A549 (cell line): ENCODE measurements around the gene PANK2. TPM values are rescaled to one million over a fixed set of nuclear protein-coding genes. Genes with fewer than 3 reads are reported as not detected.
"Not testable (repeated sequence)": the region's sequence is repeated elsewhere in the genome, so short reads cannot be mapped to it uniquely, and the experiment has no call there.

ENCODE experiments used
- ATAC-seq, 2 experiments: fragments of 200-7000 bp in 1 of 2; fragments of >200 bp in 1 of 2; cut with Nextera tagmentation in 1 of 2; cut with Tn5 transposase in 1 of 2; 3 replicates each; pipeline versions ENCODE4 v1.8.0 to v1.9.1; 2018 to 2020; ENCODE audit warnings: mild to moderate bottlenecking in 1 of 2, moderate library complexity in 1 of 2
- CTCF ChIA-PET: fragments of 300-600 bp; sonication (Branson Sonifier 250); formaldehyde crosslinking; extraction: SDS; loops from one replicate; lab custom pipeline; 2021; ENCODE audit warnings: antibody characterized with exemption, inconsistent platforms; lab: Yijun Ruan, JAX
- POLR2A ChIA-PET: fragments of 350-600 bp; formaldehyde crosslinking; extraction: SDS; loops from one replicate; lab custom pipeline; 2021; ENCODE audit warnings: antibody characterized with exemption, inconsistent platforms; lab: Yijun Ruan, JAX
- DNase-seq, 2 experiments: peaks; one replicate each; pipeline versions ENCODE4 v3.0.0 to v3.0.0-alpha.2; 2011 to 2016; ENCODE audit warnings: low read depth in 1 of 2, low spot score in 1 of 2
- FAIRE-seq: peaks from 2 replicates; lab custom pipeline; 2011; peaks lifted over from hg19 to GRCh38; lab: Jason Lieb, UNC
- H3K27ac ChIP-seq, 2 experiments: fragments of >200 bp; sonication (Bioruptor Twin); formaldehyde crosslinking; 3 replicates each; pipeline ENCODE4 v1.5.1; 2016 to 2017
- H3K4me1 ChIP-seq: fragments of >200 bp; sonication (Bioruptor Twin); formaldehyde crosslinking; 3 replicates; pipeline ENCODE4 v1.6.1; 2016
- H3K4me2 ChIP-seq: fragments of >200 bp; sonication (Bioruptor Twin); formaldehyde crosslinking; 3 replicates; pipeline ENCODE4 v1.6.1; 2016
- H3K4me3 ChIP-seq: fragments of >200 bp; sonication (Bioruptor Twin); formaldehyde crosslinking; 3 replicates; pipeline ENCODE4 v1.5.1; 2016
- H3K9me3 ChIP-seq: fragments of >200 bp; sonication (Bioruptor Twin); formaldehyde crosslinking; 3 replicates; pipeline ENCODE4 v1.6.1; 2016
- CBX8 ChIP-seq: fragments of 200-600 bp; sonication (generic); IDR thresholded peaks from 2 replicates; pipeline ENCODE4 v1.6.1; 2016
- CEBPB ChIP-seq, 2 experiments: fragments of >200 bp in 1 of 2; sonication (Bioruptor Twin) in 1 of 2; formaldehyde crosslinking in 1 of 2; IDR thresholded peaks; 2 replicates each; pipeline ENCODE4 v1.6.1; 2012 to 2016
- CHD2 ChIP-seq: fragments of 150-350 bp; IDR thresholded peaks from 2 replicates; pipeline ENCODE4 v1.6.1; 2014; ENCODE audit warnings: low read length; ENCODE audit not compliant: partially characterized antibody
- ELK1 ChIP-seq: fragments of 150-350 bp; IDR thresholded peaks from 2 replicates; pipeline ENCODE4 v1.6.1; 2014; ENCODE audit warnings: low read depth, mild to moderate bottlenecking, low read length
- EP300 ChIP-seq, 2 experiments: fragments of >200 bp; sonication (Bioruptor Twin); formaldehyde crosslinking; IDR thresholded peaks; 2 replicates in 1 of 2; 3 replicates in 1 of 2; pipeline ENCODE4 v1.6.1; 2016 to 2017
- FOSB ChIP-seq: fragments of 250-450 bp; sonication (Bioruptor Pico); IDR thresholded peaks from 2 replicates; pipeline ENCODE4 v1.5.0; 2020; ENCODE audit warnings: mild to moderate bottlenecking, moderate library complexity
- FOSL2 ChIP-seq, 2 experiments: fragments of 450-650 bp in 1 of 2; fragments of >200 bp in 1 of 2; sonication (Bioruptor Twin) in 1 of 2; formaldehyde crosslinking; IDR thresholded peaks; 2 replicates each; pipeline versions ENCODE4 v1.5.0 to v1.6.1; 2016 to 2020; ENCODE audit warnings: mild to moderate bottlenecking in 1 of 2, moderate library complexity in 1 of 2
- HOXA7 ChIP-seq: fragments of 250-450 bp; sonication (Bioruptor Pico); IDR thresholded peaks from 2 replicates; pipeline ENCODE4 v1.5.0; 2020; ENCODE audit warnings: mild to moderate bottlenecking, moderate library complexity
- HOXB13 ChIP-seq: fragments of 250-450 bp; sonication (Bioruptor Pico); IDR thresholded peaks from 2 replicates; pipeline ENCODE4 v1.5.0; 2020; ENCODE audit warnings: low read depth, mild to moderate bottlenecking, moderate library complexity
- KDM5A ChIP-seq: fragments of 200-600 bp; sonication (generic); IDR thresholded peaks from 2 replicates; pipeline ENCODE4 v1.6.1; 2016; ENCODE audit warnings: antibody characterized with exemption, mild to moderate bottlenecking
- MAFK ChIP-seq: fragments of 450-650 bp; IDR thresholded peaks from 2 replicates; pipeline ENCODE4 v1.6.1; 2014; ENCODE audit not compliant: partially characterized antibody
- MAZ ChIP-seq: fragments of 150-350 bp; IDR thresholded peaks from 2 replicates; pipeline ENCODE4 v1.6.1; 2014; ENCODE audit warnings: antibody characterized with exemption, low read depth, low read length, borderline replicate concordance
- MYC ChIP-seq: IDR thresholded peaks from 2 replicates; pipeline ENCODE4 v1.6.1; 2012; ENCODE audit warnings: mild to moderate bottlenecking, inconsistent platforms, low read length, improper control_type of control experiment, borderline replicate concordance
- NFE2L2 ChIP-seq: fragments of 150-350 bp; conservative IDR thresholded peaks from 2 replicates; pipeline ENCODE4 v1.6.1; 2014; ENCODE audit warnings: low read length
- PHF8 ChIP-seq: fragments of 200-600 bp; sonication (generic); IDR thresholded peaks from 2 replicates; pipeline ENCODE4 v1.6.1; 2016; ENCODE audit warnings: low read depth, mild to moderate bottlenecking, antibody characterized with exemption, moderate library complexity, borderline replicate concordance
- POLR2A ChIP-seq: IDR thresholded peaks from 2 replicates; pipeline ENCODE4 v1.6.1; 2012; ENCODE audit warnings: mild to moderate bottlenecking, low read length
- POLR2AphosphoS2 ChIP-seq: conservative IDR thresholded peaks from 2 replicates; pipeline ENCODE4 v1.6.1; 2012; ENCODE audit warnings: low read length, improper control_type of control experiment, inconsistent platforms
- RCOR1 ChIP-seq: fragments of 150-350 bp; IDR thresholded peaks from 2 replicates; pipeline ENCODE4 v1.6.1; 2014; ENCODE audit warnings: antibody characterized with exemption, low read length, low read depth
- TFCP2L1 ChIP-seq: fragments of 250-450 bp; sonication (Bioruptor Pico); IDR thresholded peaks from 2 replicates; pipeline ENCODE4 v1.5.0; 2021; ENCODE audit warnings: mild to moderate bottlenecking
- TP53 ChIP-seq: fragments of 250-450 bp; sonication (Bioruptor Pico); IDR thresholded peaks from 2 replicates; pipeline ENCODE4 v1.5.0; 2021; ENCODE audit warnings: mild to moderate bottlenecking, moderate library complexity
- ZC3H11A ChIP-seq: fragments of 450-650 bp; IDR thresholded peaks from 2 replicates; pipeline ENCODE4 v1.6.1; 2014; ENCODE audit warnings: antibody characterized with exemption, mild to moderate bottlenecking
- ZNF302 ChIP-seq: fragments of 250-450 bp; sonication (Bioruptor Pico); IDR thresholded peaks from 2 replicates; pipeline ENCODE4 v1.9.0; 2021; ENCODE audit warnings: inconsistent platforms, mild to moderate bottlenecking, moderate library complexity
- WGBS: methylation state at CpG from one replicate; pipeline ENCODE4 v1.1.6; 2017; ENCODE audit errors: missing lambda C conversion rate; 5-methylcytosine and 5-hydroxymethylcytosine counted together
- polyA plus RNA-seq, 4 experiments: library from polyadenylated mRNA; depleted of rRNA in 3 of 4; stranded (reverse); fragments of >200 nt; fragmentation: RNase III in 1 of 4; extraction: RNeasy Plus Mini Kit Qiagen cat#74134 plus additional on column Dnase treatment in 1 of 4; gene quantifications; 2 replicates in 3 of 4; 3 replicates in 1 of 4; pipeline ENCODE4 v1.2.3, GENCODE V29; 2011 to 2017
- TF ChIP-seq, protein P1 (sequence below): fragments of 250-450 bp; sonication (Bioruptor Pico); IDR thresholded peaks from 2 replicates; pipeline ENCODE4 v1.5.0; 2021; ENCODE audit warnings: mild to moderate bottlenecking, moderate library complexity, borderline replicate concordance
- TF ChIP-seq, protein P2 (sequence below): fragments of 250-450 bp; sonication (Bioruptor Pico); IDR thresholded peaks from 2 replicates; pipeline ENCODE4 v1.5.0; 2020; ENCODE audit warnings: low read depth, mild to moderate bottlenecking, moderate library complexity

Gene PANK2
- polyA plus RNA-seq, 2 of the 4 experiments (the other 2 are of a cell fraction): 44.6 to 45.9 TPM

DNA sequence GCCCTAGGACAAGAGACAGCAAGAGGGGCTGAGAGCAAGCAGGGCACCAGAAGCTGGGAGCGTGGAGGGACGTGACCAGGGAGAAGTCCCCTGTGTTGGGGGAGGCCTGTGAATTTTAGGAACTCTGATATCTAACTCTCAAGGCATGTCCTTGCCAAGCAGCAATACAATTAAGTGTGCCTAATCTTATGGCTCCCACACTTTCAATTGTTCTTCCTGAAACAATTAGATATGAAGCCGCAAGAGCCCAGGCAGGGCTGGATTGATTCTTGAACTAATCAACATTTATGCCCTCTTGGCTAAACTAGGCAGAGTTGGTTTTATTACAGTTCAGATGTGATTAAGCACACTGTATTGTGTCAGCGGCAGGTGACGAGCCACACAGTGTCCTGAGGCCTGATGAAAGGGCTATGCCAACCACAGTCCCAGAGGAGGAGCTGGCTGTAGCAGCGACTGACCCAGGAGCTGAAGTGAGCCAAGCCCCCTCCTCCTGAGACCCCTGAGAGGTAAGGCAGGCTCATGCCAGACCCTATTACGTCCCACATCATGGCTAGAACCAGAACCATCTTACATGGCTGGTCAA is 46.7 kb upstream of the PANK2 start:
- no peak overlapping the region for H3K4me3 ChIP-seq
- CTCF ChIA-PET: interaction anchor here (0.7 to 4.7 kb wide), 6 partner anchors 8 to 166 kb away, joined by 3 to 41 read pairs (median 4); partner anchors contain the start of gene AP5S1
- no peaks in the 10 kb centered on the region for H3K9me3 ChIP-seq
- TF ChIP-seq FOSL2 (IDR thresholded peaks at IDR 0.05) (no peak), FOSL2 (CRISPR knock-in tag; IDR thresholded peaks at IDR 0.05) (no peak), HOXB13 (CRISPR knock-in tag) (no peak), CBX8 (no peak), CHD2 (no peak), RCOR1 (no peak), MYC (no peak), ZNF302 (CRISPR knock-in tag) (no peak), ZC3H11A (no peak), HOXA7 (CRISPR knock-in tag) (no peak), ELK1 (no peak), EP300 (IDR thresholded peaks at IDR 0.05) (no peak), MAFK (no peak), TFCP2L1 (no peak), FOSB (CRISPR knock-in tag) (no peak), POLR2A (no peak), MAZ (no peak), POLR2AphosphoS2 (no peak), CEBPB (IDR thresholded peaks at IDR 0.05) (no peak)
- TF ChIP-seq, protein P1, sequence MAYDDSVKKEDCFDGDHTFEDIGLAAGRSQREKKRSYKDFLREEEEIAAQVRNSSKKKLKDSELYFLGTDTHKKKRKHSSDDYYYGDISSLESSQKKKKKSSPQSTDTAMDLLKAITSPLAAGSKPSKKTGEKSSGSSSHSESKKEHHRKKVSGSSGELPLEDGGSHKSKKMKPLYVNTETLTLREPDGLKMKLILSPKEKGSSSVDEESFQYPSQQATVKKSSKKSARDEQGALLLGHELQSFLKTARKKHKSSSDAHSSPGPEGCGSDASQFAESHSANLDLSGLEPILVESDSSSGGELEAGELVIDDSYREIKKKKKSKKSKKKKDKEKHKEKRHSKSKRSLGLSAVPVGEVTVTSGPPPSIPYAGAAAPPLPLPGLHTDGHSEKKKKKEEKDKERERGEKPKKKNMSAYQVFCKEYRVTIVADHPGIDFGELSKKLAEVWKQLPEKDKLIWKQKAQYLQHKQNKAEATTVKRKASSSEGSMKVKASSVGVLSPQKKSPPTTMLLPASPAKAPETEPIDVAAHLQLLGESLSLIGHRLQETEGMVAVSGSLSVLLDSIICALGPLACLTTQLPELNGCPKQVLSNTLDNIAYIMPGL: no peak
- TF ChIP-seq, protein P2, sequence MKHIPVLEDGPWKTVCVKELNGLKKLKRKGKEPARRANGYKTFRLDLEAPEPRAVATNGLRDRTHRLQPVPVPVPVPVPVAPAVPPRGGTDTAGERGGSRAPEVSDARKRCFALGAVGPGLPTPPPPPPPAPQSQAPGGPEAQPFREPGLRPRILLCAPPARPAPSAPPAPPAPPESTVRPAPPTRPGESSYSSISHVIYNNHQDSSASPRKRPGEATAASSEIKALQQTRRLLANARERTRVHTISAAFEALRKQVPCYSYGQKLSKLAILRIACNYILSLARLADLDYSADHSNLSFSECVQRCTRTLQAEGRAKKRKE (CRISPR knock-in tag): no peak
- 92% methylated on average over 7 of the region's 7 CpGs for WGBS
- no peak for ATAC-seq
- H3K4me2 ChIP-seq: no peak overlapping the region
- peaks cover 22% of the 10 kb centered on the region for H3K4me1 ChIP-seq
- POLR2A ChIA-PET: interaction anchor here (2.0 kb wide), 1 partner anchor 22 kb away, joined by 5 read pairs; the partner anchor contains the start of gene AP5S1
- peak overlapping the region in 1 of 2 experiments; percentile 74; a peak in 4 of 6 replicates for H3K27ac ChIP-seq
- DNase-seq: no peak
- FAIRE-seq: no peak

DNA sequence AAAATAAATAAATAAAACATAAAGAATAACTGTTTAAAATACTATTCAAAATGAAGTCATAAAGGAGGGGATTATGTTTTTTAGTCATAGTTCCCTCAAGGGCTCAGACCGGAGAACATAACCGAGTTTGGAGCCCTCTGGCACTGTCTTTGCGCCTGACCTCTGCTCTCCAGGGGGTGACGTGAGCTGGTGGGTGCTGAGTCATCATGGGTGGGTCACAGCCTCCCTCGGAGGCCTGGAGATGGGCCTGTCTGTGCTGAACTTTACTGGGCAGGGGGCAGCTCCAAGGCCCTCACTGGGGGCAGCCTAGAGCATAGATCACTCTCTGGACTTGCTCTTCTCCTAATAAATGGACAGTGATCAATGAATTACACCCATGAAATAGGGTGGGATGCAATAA is 45.7 kb upstream of the PANK2 start:
- Histone ChIP-seq H3K4me3 (no peak overlapping the region), H3K27ac (peak overlapping the region; percentile 47 to 74; a peak in 5 of 6 replicates), H3K4me2 (peak overlapping the region; percentile 56), H3K9me3 (no peaks in the 10 kb centered on the region), H3K4me1 (peaks cover 28% of the 10 kb centered on the region)
- whole genome bisulfite sequencing: 4% methylated on average over 5 of the region's 5 CpGs
- ATAC-seq: peak; percentile 5 to 31; a peak in 1 of 6 replicates
- DNase-seq: peak; percentile 71 to 87
- no peak for FAIRE-seq
- ChIA-PET POLR2A (interaction anchor here (0.5 to 2.0 kb wide), 2 partner anchors 12 to 23 kb away, joined by 3 to 5 read pairs; partner anchors contain the start of gene AP5S1), CTCF (interaction anchor here (0.7 to 4.7 kb wide), 8 partner anchors 11 to 167 kb away, joined by 3 to 41 read pairs (median 4); partner anchors contain the start of gene AP5S1)
- TF ChIP-seq CHD2 (no peak), KDM5A (no peak), TP53 (CRISPR knock-in tag) (no peak), FOSL2 (IDR thresholded peaks at IDR 0.05) (0 out of 2 replicates have a peak, but pooled peaks have one; percentile 21), FOSL2 (CRISPR knock-in tag; IDR thresholded peaks at IDR 0.05) (peak; percentile 84), NFE2L2 (peak; percentile 70; the same call in 1 of the 2 replicates), PHF8 (no peak), HOXB13 (CRISPR knock-in tag) (no peak), MAFK (peak; percentile 96)

- not testable (repeated sequence) for FAIRE-seq, H3K4me3 ChIP-seq, ATAC-seq, DNase-seq, H3K9me3 ChIP-seq
- ChIA-PET CTCF (interaction anchor here (0.7 to 4.7 kb wide), 8 partner anchors 10 to 168 kb away, joined by 3 to 41 read pairs (median 4); partner anchors contain the start of gene AP5S1), POLR2A (interaction anchor here (2.0 kb wide), 1 partner anchor 24 kb away, joined by 5 read pairs; the partner anchor contains the start of gene AP5S1)
- Histone ChIP-seq H3K4me1 (peaks cover 28% of the 10 kb centered on the region), H3K27ac (peak overlapping the region; percentile 47 to 74; a peak in 5 of 6 replicates), H3K4me2 (peak overlapping the region; percentile 56; the same call in 2 of the 3 replicates)
- 94% methylated on average over 9 of the region's 9 CpGs for WGBS
Measured at GRCh38 chr20:3843990-3844619, 45.1 kb upstream of the PANK2 start.
